Astrocyte (in vitro differentiated cells and primary cell): ENCODE results near the gene SNX11. TPM values are rescaled to one million over a fixed set of nuclear protein-coding genes. Genes with fewer than 3 reads are reported as not detected.

Source experiments
- DNase-seq: peaks from one replicate; pipeline ENCODE4 v3.0.0-alpha.2; 2010; ENCODE audit warnings: low read depth
- FAIRE-seq: peaks from 2 replicates; lab custom pipeline; 2011; peaks lifted over from hg19 to GRCh38; lab: Jason Lieb, UNC
- H2AFZ ChIP-seq: 2 replicates; pipeline ENCODE4 v1.6.0; 2012; ENCODE audit warnings: low read depth, low read length, inconsistent platforms
- H3K27ac ChIP-seq: 2 replicates; pipeline ENCODE4 v1.5.1; 2011; ENCODE audit warnings: low read depth, low read length, inconsistent platforms
- H3K27me3 ChIP-seq: 2 replicates; pipeline ENCODE4 v1.6.0; 2011; ENCODE audit warnings: low read length, inconsistent platforms; ENCODE audit not compliant: insufficient read depth
- H3K36me3 ChIP-seq: 2 replicates; pipeline ENCODE4 v1.5.1; 2011; ENCODE audit warnings: low read length, inconsistent platforms; ENCODE audit not compliant: insufficient read depth
- H3K4me1 ChIP-seq: 2 replicates; pipeline ENCODE4 v1.5.1; 2011; ENCODE audit warnings: low read length, inconsistent platforms; ENCODE audit not compliant: insufficient read depth
- H3K4me2 ChIP-seq: 2 replicates; pipeline ENCODE4 v1.6.0; 2012; ENCODE audit warnings: low read length, inconsistent platforms
- H3K4me3 ChIP-seq: 2 replicates; pipeline ENCODE4 v1.5.1; 2011; ENCODE audit warnings: low read depth, mild to moderate bottlenecking, low read length, inconsistent platforms; ENCODE audit not compliant: insufficient read depth
- H3K79me2 ChIP-seq: 2 replicates; pipeline ENCODE4 v1.6.0; 2012; ENCODE audit warnings: mild to moderate bottlenecking, low read length, inconsistent platforms; ENCODE audit not compliant: insufficient read depth
- H3K9ac ChIP-seq: 2 replicates; pipeline ENCODE4 v1.6.0; 2012; ENCODE audit warnings: mild to moderate bottlenecking, low read length, inconsistent platforms
- H3K9me3 ChIP-seq: 2 replicates; pipeline ENCODE4 v1.5.1; 2012; ENCODE audit warnings: low read depth, mild to moderate bottlenecking, low read length, inconsistent platforms; ENCODE audit not compliant: insufficient read depth
- H4K20me1 ChIP-seq: 2 replicates; pipeline ENCODE4 v1.6.0; 2012; ENCODE audit warnings: low read length, inconsistent platforms; ENCODE audit not compliant: insufficient read depth
- H3K27ac Mint-ChIP-seq: one replicate; pipeline ENCODE4 v1.8.0; 2021; ENCODE audit warnings: mild to moderate bottlenecking, mixed read lengths; ENCODE audit not compliant: unreplicated experiment
- H3K27me3 Mint-ChIP-seq: one replicate; pipeline ENCODE4 v1.8.0; 2021; ENCODE audit warnings: low read depth, mixed read lengths; ENCODE audit not compliant: unreplicated experiment
- H3K36me3 Mint-ChIP-seq: one replicate; pipeline ENCODE4 v1.8.0; 2021; ENCODE audit warnings: low read depth, mixed read lengths; ENCODE audit not compliant: unreplicated experiment
- H3K4me1 Mint-ChIP-seq: one replicate; pipeline ENCODE4 v1.8.0; 2021; ENCODE audit warnings: low read depth, mixed read lengths; ENCODE audit not compliant: unreplicated experiment
- H3K4me3 Mint-ChIP-seq: one replicate; pipeline ENCODE4 v1.8.0; 2021; ENCODE audit warnings: mild to moderate bottlenecking, moderate library complexity, mixed read lengths; ENCODE audit not compliant: unreplicated experiment
- H3K9me3 Mint-ChIP-seq: one replicate; pipeline ENCODE4 v1.8.0; 2021; ENCODE audit warnings: mild to moderate bottlenecking, mixed read lengths; ENCODE audit not compliant: unreplicated experiment
- EZH2 ChIP-seq: IDR thresholded peaks from 2 replicates; pipeline ENCODE4 v1.6.1; 2012; ENCODE audit warnings: mild to moderate bottlenecking, low read length, inconsistent platforms; ENCODE audit not compliant: insufficient read depth
- total RNA-seq: library from RNA; stranded (reverse); gene quantifications from 2 replicates; pipeline ENCODE4 v1.2.1, GENCODE V29; 2021
- TF ChIP-seq, protein P1 (sequence below): IDR thresholded peaks from 2 replicates; pipeline ENCODE4 v1.5.1; 2011; ENCODE audit warnings: low read depth, mild to moderate bottlenecking, inconsistent platforms, low read length, moderate library complexity; ENCODE audit not compliant: insufficient read depth

Gene SNX11
- total RNA-seq, 1 donor from 2014 or later: 33.3 TPM

DNA sequence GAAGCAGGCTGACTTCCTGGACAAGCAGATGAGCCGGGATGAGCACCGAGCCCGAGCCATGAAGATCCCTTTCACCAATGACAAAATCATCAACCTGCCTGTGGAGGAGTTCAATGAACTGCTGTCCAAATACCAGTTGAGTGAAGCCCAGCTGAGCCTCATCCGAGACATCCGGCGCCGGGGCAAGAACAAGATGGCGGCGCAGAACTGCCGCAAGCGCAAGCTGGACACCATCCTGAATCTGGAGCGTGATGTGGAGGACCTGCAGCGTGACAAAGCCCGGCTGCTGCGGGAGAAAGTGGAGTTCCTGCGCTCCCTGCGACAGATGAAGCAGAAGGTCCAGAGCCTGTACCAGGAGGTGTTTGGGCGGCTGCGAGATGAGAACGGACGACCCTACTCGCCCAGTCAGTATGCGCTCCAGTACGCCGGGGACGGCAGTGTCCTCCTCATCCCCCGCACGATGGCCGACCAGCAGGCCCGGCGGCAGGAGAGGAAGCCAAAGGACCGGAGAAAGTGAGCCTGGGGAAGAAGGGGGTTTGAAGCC, 48.4 kb upstream of the SNX11 start:
- H3K27me3 ChIP-seq: no peaks in the 10 kb centered on the region
- peaks cover 15% of the 10 kb centered on the region for H3K4me1 ChIP-seq
- H3K4me3 Mint-ChIP-seq: no peak overlapping the region
- TF ChIP-seq EZH2: no peak
- TF ChIP-seq, protein P1, sequence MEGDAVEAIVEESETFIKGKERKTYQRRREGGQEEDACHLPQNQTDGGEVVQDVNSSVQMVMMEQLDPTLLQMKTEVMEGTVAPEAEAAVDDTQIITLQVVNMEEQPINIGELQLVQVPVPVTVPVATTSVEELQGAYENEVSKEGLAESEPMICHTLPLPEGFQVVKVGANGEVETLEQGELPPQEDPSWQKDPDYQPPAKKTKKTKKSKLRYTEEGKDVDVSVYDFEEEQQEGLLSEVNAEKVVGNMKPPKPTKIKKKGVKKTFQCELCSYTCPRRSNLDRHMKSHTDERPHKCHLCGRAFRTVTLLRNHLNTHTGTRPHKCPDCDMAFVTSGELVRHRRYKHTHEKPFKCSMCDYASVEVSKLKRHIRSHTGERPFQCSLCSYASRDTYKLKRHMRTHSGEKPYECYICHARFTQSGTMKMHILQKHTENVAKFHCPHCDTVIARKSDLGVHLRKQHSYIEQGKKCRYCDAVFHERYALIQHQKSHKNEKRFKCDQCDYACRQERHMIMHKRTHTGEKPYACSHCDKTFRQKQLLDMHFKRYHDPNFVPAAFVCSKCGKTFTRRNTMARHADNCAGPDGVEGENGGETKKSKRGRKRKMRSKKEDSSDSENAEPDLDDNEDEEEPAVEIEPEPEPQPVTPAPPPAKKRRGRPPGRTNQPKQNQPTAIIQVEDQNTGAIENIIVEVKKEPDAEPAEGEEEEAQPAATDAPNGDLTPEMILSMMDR: no peak
- H3K4me1 Mint-ChIP-seq: peaks cover 36% of the 10 kb centered on the region
- DNase-seq (no peak), FAIRE-seq (no peak)
- H3K27ac Mint-ChIP-seq: peak overlapping the region; percentile 58
- no peak overlapping the region for H3K4me2 ChIP-seq
- H3K9ac ChIP-seq: no peak overlapping the region
- H3K36me3 ChIP-seq: peaks cover 46% of the 10 kb centered on the region
- peaks cover 74% of the 10 kb centered on the region for H4K20me1 ChIP-seq
- no peak overlapping the region for H3K27ac ChIP-seq
- peaks cover 62% of the 10 kb centered on the region for H3K36me3 Mint-ChIP-seq
- H3K9me3 Mint-ChIP-seq: no peaks in the 10 kb centered on the region
- H3K4me3 ChIP-seq: no peak overlapping the region
- no peaks in the 10 kb centered on the region for H3K9me3 ChIP-seq
- H3K79me2 ChIP-seq: peaks cover 61% of the 10 kb centered on the region
- H3K27me3 Mint-ChIP-seq: no peaks in the 10 kb centered on the region
- no peak overlapping the region for H2AFZ ChIP-seq

DNA sequence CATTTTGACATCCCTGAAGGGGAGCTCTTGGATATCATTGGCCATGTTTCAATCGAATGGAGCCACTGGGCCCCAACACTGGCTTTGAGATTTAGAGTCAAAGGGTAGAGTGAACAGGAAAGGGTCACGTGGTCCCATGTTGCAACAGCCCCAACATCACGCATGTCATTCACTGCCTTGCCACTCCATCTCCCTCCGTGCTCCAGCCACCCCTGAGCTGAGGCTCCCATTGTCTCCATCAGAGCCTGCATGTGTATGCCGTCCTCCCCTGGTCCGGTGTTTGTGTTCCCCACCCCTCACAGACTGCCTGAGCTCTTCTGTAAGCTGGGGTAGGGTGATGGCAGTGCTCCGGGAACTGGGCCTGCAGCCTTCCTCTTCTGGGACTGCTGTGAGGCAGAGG, 47.3 kb upstream of the SNX11 start:
- H3K4me2 ChIP-seq: no peak overlapping the region
- H3K36me3 Mint-ChIP-seq: peaks cover 59% of the 10 kb centered on the region
- peaks cover 73% of the 10 kb centered on the region for H4K20me1 ChIP-seq
- FAIRE-seq (no peak), DNase-seq (no peak)
- H3K9me3 ChIP-seq: no peaks in the 10 kb centered on the region
- H3K9ac ChIP-seq: no peak overlapping the region
- no peaks in the 10 kb centered on the region for H3K9me3 Mint-ChIP-seq
- no peaks in the 10 kb centered on the region for H3K27me3 ChIP-seq
- TF ChIP-seq, protein P1: no peak
- TF ChIP-seq EZH2: no peak
- H3K4me1 Mint-ChIP-seq: peaks cover 39% of the 10 kb centered on the region
- H3K4me1 ChIP-seq: peaks cover 8% of the 10 kb centered on the region
- H2AFZ ChIP-seq: no peak overlapping the region
- H3K27ac ChIP-seq: no peak overlapping the region
- H3K27ac Mint-ChIP-seq: no peak overlapping the region
- H3K27me3 Mint-ChIP-seq: no peaks in the 10 kb centered on the region
- peaks cover 56% of the 10 kb centered on the region for H3K36me3 ChIP-seq
- peaks cover 50% of the 10 kb centered on the region for H3K79me2 ChIP-seq
- H3K4me3 ChIP-seq: no peak overlapping the region
- no peak overlapping the region for H3K4me3 Mint-ChIP-seq

DNA sequence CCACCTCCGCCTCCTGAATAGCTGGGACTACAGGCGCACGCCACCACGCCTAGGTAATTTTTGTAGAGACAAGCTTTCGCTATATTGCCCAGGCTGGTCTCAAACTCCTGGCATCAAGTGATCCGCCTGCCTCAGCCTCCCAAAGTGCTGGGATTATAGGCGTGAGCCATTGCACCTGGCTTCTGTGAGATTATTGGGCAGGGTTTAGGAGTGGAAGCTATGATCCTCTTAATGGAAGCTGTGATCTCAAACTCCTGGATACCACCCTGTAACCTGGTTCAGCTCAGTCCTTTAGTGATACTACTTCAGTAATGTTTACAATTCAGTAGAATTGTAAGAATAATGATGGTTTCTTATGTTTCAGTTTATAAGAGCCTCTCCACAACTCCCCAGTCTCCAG, 45.3 kb upstream of the SNX11 start:
- peaks cover 66% of the 10 kb centered on the region for H4K20me1 ChIP-seq
- Mint-ChIP-seq H3K27me3 (no peaks in the 10 kb centered on the region), H3K4me1 (peaks cover 25% of the 10 kb centered on the region), H3K4me3 (no peak overlapping the region), H3K9me3 (no peaks in the 10 kb centered on the region), H3K36me3 (peaks cover 45% of the 10 kb centered on the region), H3K27ac (no peak overlapping the region)
- no peak for TF ChIP-seq EZH2
- TF ChIP-seq, protein P1: no peak
- peaks cover 30% of the 10 kb centered on the region for H3K79me2 ChIP-seq
- H3K27ac ChIP-seq: no peak overlapping the region
- H3K4me3 ChIP-seq: no peak overlapping the region
- no peak overlapping the region for H3K4me2 ChIP-seq
- H2AFZ ChIP-seq: no peak overlapping the region
- H3K9ac ChIP-seq: no peak overlapping the region
- no peaks in the 10 kb centered on the region for H3K9me3 ChIP-seq
- H3K4me1 ChIP-seq: peaks cover 4% of the 10 kb centered on the region
- H3K36me3 ChIP-seq: peaks cover 61% of the 10 kb centered on the region
- H3K27me3 ChIP-seq: no peaks in the 10 kb centered on the region
- FAIRE-seq: no peak
- DNase-seq: no peak
